Mesodermal cell (in vitro differentiated cells): ENCODE data around the gene S100A1.
"Not testable (repeated sequence)": the region's sequence is repeated elsewhere in the genome, so short reads cannot be mapped to it uniquely, and the experiment has no call there.

ENCODE experiments used
- H3K27ac ChIP-seq: 2 replicates; pipeline ENCODE4 v1.7.0; 2013; ENCODE audit warnings: mild to moderate bottlenecking, low read depth, low read length, moderate library complexity; ENCODE audit not compliant: severe bottlenecking
- H3K36me3 ChIP-seq: 2 replicates; pipeline ENCODE4 v1.7.1; 2013; ENCODE audit warnings: mild to moderate bottlenecking, low read length, moderate library complexity; ENCODE audit not compliant: control insufficient read depth, insufficient read depth
- H3K4me1 ChIP-seq: one replicate; pipeline ENCODE4 v1.7.1; 2013; ENCODE audit warnings: mild to moderate bottlenecking, low read length; ENCODE audit not compliant: insufficient read depth, control insufficient read depth, poor library complexity, severe bottlenecking
- H3K4me3 ChIP-seq: 2 replicates; pipeline ENCODE4 v1.7.0; 2013; ENCODE audit warnings: low read length, control low read depth, mild to moderate bottlenecking; ENCODE audit not compliant: insufficient read depth, poor library complexity, severe bottlenecking; ENCODE audit errors: extremely low read depth
- H3K9me3 ChIP-seq: 2 replicates; pipeline ENCODE4 v1.7.1; 2013; ENCODE audit warnings: mild to moderate bottlenecking, low read length, moderate library complexity; ENCODE audit not compliant: control insufficient read depth
- whole genome bisulfite sequencing, 2 experiments: methylation state at CpG; one replicate each; pipeline ENCODE4 v1.1.5; 2013; ENCODE audit warnings: missing lambda C conversion rate in 2 of 2; ENCODE audit not compliant: insufficient coverage in 2 of 2; 5-methylcytosine and 5-hydroxymethylcytosine counted together

Gene S100A1

GRCh38 chr1:153670257-153670858 is 42.1 kb downstream of the S100A1 start:
- WGBS, 2 experiments = 2% methylated on average over 18 to 21 of the region's 22 CpGs
- no peaks in the 10 kb centered on the region for H3K9me3 ChIP-seq
- H3K27ac ChIP-seq = peak overlapping the region; percentile 86
- H3K4me3 ChIP-seq = peak overlapping the region; percentile 100
- peaks cover 48% of the 10 kb centered on the region for H3K36me3 ChIP-seq
- H3K4me1 ChIP-seq = peaks cover 10% of the 10 kb centered on the region

GRCh38 chr1:153670859-153671627 is 42.8 kb downstream of the S100A1 start, which contains the start of gene ILF2:
TSS of gene ILF2 (minus strand) at chr1:153670993. CDS start at chr1:153670922, 71 bp downstream.
- Histone ChIP-seq H3K4me1 (peaks cover 10% of the 10 kb centered on the region), H3K27ac (peak within 1 kb of the TSS; percentile 86), H3K36me3 (peaks cover 41% of the 10 kb centered on the region), H3K9me3 (no peaks in the 10 kb centered on the region), H3K4me3 (peak within 1 kb of the TSS; percentile 100)
- 0 to 1% methylated on average over 28 to 33 of the region's 35 CpGs for WGBS, 2 experiments

- peaks cover 33% of the 10 kb centered on the region for H3K36me3 ChIP-seq
- H3K9me3 ChIP-seq, H3K4me1 ChIP-seq: not testable (repeated sequence)
- peak overlapping the region; percentile 83 for H3K27ac ChIP-seq
- WGBS, 2 experiments = 44 to 53% methylated on average over 13 to 20 of the region's 28 CpGs
- peak overlapping the region; percentile 50 for H3K4me3 ChIP-seq
Measured at GRCh38 chr1:153671628-153672353, 43.6 kb downstream of the S100A1 start.

- WGBS, 2 experiments = no CpG with 5 or more reads among the region's 2 CpGs
- Histone ChIP-seq H3K4me3 (no peak overlapping the region), H3K9me3 (no peaks in the 10 kb centered on the region)
Measured at GRCh38 chr1:153673511-153673910, 45.3 kb downstream of the S100A1 start.

GRCh38 chr1:153677718-153678518 is 49.7 kb downstream of the S100A1 start:
- H3K27ac ChIP-seq = no peak overlapping the region
- 9 to 10% methylated on average over 10 to 26 of the region's 29 CpGs for WGBS, 2 experiments
- H3K36me3 ChIP-seq = no peaks in the 10 kb centered on the region
- H3K4me1 ChIP-seq = no peaks in the 10 kb centered on the region
- H3K4me3 ChIP-seq = peak overlapping the region; percentile 46
- no peaks in the 10 kb centered on the region for H3K9me3 ChIP-seq

More at GRCh38 chr1:153673511-153673910, 45.3 kb downstream of the S100A1 start:
- Histone ChIP-seq H3K27ac (no peak overlapping the region), H3K36me3 (peaks cover 16% of the 10 kb centered on the region), H3K4me1 (peaks cover 7% of the 10 kb centered on the region)

- Histone ChIP-seq H3K27ac (no peak within 1 kb of the TSS), H3K4me3 (peak within 1 kb of the TSS; percentile 46), H3K4me1 (no peaks in the 10 kb centered on the region), H3K9me3 (no peaks in the 10 kb centered on the region), H3K36me3 (no peaks in the 10 kb centered on the region)
- 0 to 1% methylated on average over 57 to 77 of the region's 78 CpGs for WGBS, 2 experiments
Measured at GRCh38 chr1:153678519-153679336, 50.5 kb downstream of the S100A1 start, which contains the start of gene NPR1. TSS of gene NPR1 (plus strand) at chr1:153678688. CDS start at chr1:153679109, 421 bp downstream.

- no peaks in the 10 kb centered on the region for H3K36me3 ChIP-seq
- WGBS, 2 experiments = 2 to 3% methylated on average over 63 to 72 of the region's 73 CpGs
- peak overlapping the region; percentile 46 for H3K4me3 ChIP-seq
- H3K4me1 ChIP-seq = no peaks in the 10 kb centered on the region
- no peak overlapping the region for H3K27ac ChIP-seq
- H3K9me3 ChIP-seq = no peaks in the 10 kb centered on the region
Measured at GRCh38 chr1:153679337-153680119, 51.3 kb downstream of the S100A1 start.

- Histone ChIP-seq H3K4me3 (peak overlapping the region; percentile 46), H3K36me3 (no peaks in the 10 kb centered on the region), H3K27ac (no peak overlapping the region), H3K9me3 (no peaks in the 10 kb centered on the region), H3K4me1 (no peaks in the 10 kb centered on the region)
- 20 to 29% methylated on average over 1 to 5 of the region's 10 CpGs for WGBS, 2 experiments
Measured at GRCh38 chr1:153680120-153680403, 51.8 kb downstream of the S100A1 start.
